ENCODE results near the gene EPB41L4A. TPM values are rescaled to one million over a fixed set of nuclear protein-coding genes. Genes with fewer than 3 reads are reported as not detected.

The EPB41L4A gene
- total and polyA plus RNA-seq, 9 donors: 3.3 to 9.1 (median 6.1) TPM

DNA sequence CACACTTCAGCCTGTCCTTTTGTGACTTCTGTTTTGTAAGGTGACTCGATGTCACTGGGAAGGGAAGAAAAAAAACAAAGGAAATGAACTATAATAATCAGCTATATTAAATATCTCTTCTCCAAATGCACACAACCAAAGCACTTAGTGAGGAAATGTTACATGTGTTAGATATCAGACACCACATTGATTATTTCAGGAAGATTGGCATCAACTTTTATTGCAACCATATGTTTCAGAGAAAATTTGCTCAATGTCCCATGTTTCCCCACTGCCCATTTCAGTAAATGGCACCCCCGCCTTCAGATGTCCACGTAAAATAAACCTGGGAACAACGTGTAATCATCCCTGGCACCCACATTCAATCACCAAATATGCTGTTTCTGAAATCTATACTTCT is 151.8 kb downstream of the EPB41L4A start:
- WGBS (ENCODE audit: insufficient coverage): 55% methylated on average over 3 of the region's 4 CpGs
- no peaks in the 10 kb centered on the region for H3K27me3 ChIP-seq (ENCODE audit: control insufficient read depth, insufficient read depth, low read length)

DNA sequence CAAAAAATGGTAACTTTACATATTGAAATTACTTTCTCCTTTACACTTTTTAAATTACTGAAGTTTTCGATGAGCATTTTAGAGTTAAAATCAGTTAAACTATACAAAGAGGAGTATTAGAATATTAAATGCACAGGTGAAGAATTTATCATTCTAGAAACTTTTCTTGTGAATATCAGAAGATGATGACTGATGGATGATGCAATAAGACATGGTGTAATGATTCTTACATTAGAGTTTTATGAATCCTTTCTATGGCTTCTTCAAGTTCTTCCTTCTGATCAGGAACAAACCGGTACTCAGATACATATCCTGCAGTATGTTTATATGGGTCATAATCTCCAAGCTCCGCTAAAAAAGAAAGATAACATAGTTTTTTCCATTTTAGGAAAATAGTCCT is 154.4 kb downstream of the EPB41L4A start:
- Histone ChIP-seq H3K27ac (ENCODE audit: low read length) (no peak overlapping the region), H3K4me1 (ENCODE audit: control insufficient read depth, insufficient read depth, low read length) (no peaks in the 10 kb centered on the region), H3K4me3 (ENCODE audit: low read length) (no peak overlapping the region), H3K9me3 (replicated peaks; ENCODE audit: control insufficient read depth, low read depth, low read length) (no peaks in the 10 kb centered on the region), H3K27me3 (ENCODE audit: control insufficient read depth, insufficient read depth, low read length) (no peaks in the 10 kb centered on the region), H3K36me3 (ENCODE audit: control insufficient read depth, insufficient read depth, low read length) (no peaks in the 10 kb centered on the region)
- no CpG with 5 or more reads among the region's 3 CpGs for WGBS (ENCODE audit: insufficient coverage)
- DNase-seq: no peak

More for the DNA sequence above, 151.8 kb downstream of the EPB41L4A start:
- Histone ChIP-seq H3K9me3 (replicated peaks; ENCODE audit: control insufficient read depth, low read depth, low read length) (no peaks in the 10 kb centered on the region), H3K4me3 (ENCODE audit: low read length) (no peak overlapping the region), H3K4me1 (ENCODE audit: control insufficient read depth, insufficient read depth, low read length) (no peaks in the 10 kb centered on the region), H3K27ac (ENCODE audit: low read length) (no peak overlapping the region), H3K36me3 (ENCODE audit: control insufficient read depth, insufficient read depth, low read length) (no peaks in the 10 kb centered on the region)
- no peak for DNase-seq

DNA sequence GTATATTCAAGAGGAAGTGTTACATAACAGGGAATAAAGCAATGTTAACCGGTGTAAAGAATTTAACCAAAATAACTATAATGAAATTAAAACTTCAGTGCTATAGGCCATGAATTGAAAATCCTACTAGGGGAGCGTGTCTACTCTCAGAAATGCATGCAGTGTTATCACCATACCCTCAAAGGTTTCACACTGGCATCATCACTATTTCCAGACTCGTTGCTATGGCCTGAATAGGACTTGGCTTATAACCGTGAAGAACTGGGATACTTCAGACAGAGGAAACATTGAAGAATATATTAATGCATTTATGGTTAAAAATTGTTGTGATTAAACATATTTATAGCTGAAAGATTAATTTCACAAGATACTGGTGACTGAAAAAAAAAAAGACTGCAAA is 154.9 kb downstream of the EPB41L4A start:
- H3K27me3 ChIP-seq (ENCODE audit: control insufficient read depth, insufficient read depth, low read length): no peaks in the 10 kb centered on the region
- no peaks in the 10 kb centered on the region for H3K9me3 ChIP-seq (replicated peaks; ENCODE audit: control insufficient read depth, low read depth, low read length)
- WGBS (ENCODE audit: insufficient coverage): 89% methylated on average over 1 of the region's 4 CpGs
- H3K36me3 ChIP-seq (ENCODE audit: control insufficient read depth, insufficient read depth, low read length): no peaks in the 10 kb centered on the region
- H3K27ac ChIP-seq (ENCODE audit: low read length): no peak overlapping the region
- no peaks in the 10 kb centered on the region for H3K4me1 ChIP-seq (ENCODE audit: control insufficient read depth, insufficient read depth, low read length)
- DNase-seq: no peak
- no peak overlapping the region for H3K4me3 ChIP-seq (ENCODE audit: low read length)

DNA sequence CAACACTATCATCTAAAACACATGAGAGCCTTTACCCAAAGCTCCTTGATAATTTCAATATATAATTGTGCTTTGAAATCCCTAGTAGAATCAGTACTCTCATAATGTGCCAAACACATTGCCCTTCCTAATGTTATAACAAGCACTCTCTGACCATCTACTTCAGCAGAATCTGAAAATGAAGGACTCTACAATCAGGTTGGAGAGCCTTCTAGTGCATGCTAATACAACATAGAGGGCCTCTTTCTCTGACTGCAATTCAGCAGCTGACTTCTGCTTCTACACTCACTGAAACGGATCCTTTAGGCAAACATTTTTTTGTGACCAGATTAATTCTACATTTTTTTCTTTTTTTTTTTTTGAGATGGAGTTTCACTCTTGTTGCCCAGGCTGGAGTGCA is 155.6 kb downstream of the EPB41L4A start:
- WGBS (ENCODE audit: insufficient coverage): no CpG with 5 or more reads among the region's 1 CpG
- Histone ChIP-seq H3K4me3 (ENCODE audit: low read length) (no peak overlapping the region), H3K4me1 (ENCODE audit: control insufficient read depth, insufficient read depth, low read length) (no peaks in the 10 kb centered on the region), H3K9me3 (replicated peaks; ENCODE audit: control insufficient read depth, low read depth, low read length) (no peaks in the 10 kb centered on the region), H3K36me3 (ENCODE audit: control insufficient read depth, insufficient read depth, low read length) (no peaks in the 10 kb centered on the region), H3K27ac (ENCODE audit: low read length) (no peak overlapping the region), H3K27me3 (ENCODE audit: control insufficient read depth, insufficient read depth, low read length) (no peaks in the 10 kb centered on the region)
- no peak for DNase-seq

DNA sequence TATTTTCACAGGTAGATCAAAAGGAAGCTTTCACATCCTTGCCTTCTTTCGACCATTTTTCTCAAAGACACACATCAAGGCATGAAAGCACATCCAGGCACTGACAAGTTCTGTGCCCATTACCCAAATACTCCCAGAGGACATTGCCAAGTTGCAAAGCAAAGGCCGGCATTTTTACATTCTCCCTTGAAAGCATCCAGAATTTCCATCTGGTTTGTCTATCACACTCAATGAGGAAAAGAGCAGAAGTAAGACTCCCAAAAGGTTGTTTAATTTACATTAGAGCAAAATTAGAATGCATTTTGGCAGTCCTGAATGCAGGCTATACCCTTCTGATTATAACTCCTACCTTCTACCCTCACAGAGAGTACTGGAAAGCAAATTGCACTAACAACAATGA is 160.5 kb downstream of the EPB41L4A start:
- no peak overlapping the region for H3K4me3 ChIP-seq (ENCODE audit: low read length)
- H3K27me3 ChIP-seq (ENCODE audit: control insufficient read depth, insufficient read depth, low read length): no peaks in the 10 kb centered on the region
- WGBS (ENCODE audit: insufficient coverage): no CpG with 5 or more reads among the region's 2 CpGs
- DNase-seq: peak; percentile 66
- no peaks in the 10 kb centered on the region for H3K4me1 ChIP-seq (ENCODE audit: control insufficient read depth, insufficient read depth, low read length)
- no peaks in the 10 kb centered on the region for H3K9me3 ChIP-seq (replicated peaks; ENCODE audit: control insufficient read depth, low read depth, low read length)
- H3K36me3 ChIP-seq (ENCODE audit: control insufficient read depth, insufficient read depth, low read length): no peaks in the 10 kb centered on the region
- H3K27ac ChIP-seq (ENCODE audit: low read length): no peak overlapping the region

DNA sequence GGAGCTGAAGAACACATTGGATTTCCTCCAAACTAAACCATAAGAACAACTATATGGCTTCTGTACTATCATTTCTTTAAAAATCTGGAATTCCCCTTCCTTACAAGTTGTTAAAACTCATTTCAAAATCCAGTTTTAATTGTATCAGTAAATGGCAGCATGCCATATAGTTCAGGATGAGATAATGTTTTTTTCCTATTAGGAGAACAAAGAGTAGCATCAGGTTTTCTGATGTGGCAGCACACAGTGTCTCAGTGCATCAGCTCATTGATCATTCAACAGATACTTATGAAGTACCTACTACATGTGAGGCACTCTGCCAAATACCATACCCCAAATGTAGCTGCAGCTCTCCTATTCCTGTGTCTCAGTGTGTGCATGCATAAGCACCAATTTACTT is 161.1 kb downstream of the EPB41L4A start:
- no peaks in the 10 kb centered on the region for H3K4me1 ChIP-seq (ENCODE audit: control insufficient read depth, insufficient read depth, low read length)
- H3K9me3 ChIP-seq (replicated peaks; ENCODE audit: control insufficient read depth, low read depth, low read length): no peaks in the 10 kb centered on the region
- no peaks in the 10 kb centered on the region for H3K36me3 ChIP-seq (ENCODE audit: control insufficient read depth, insufficient read depth, low read length)
- H3K27ac ChIP-seq (ENCODE audit: low read length): no peak overlapping the region
- no peaks in the 10 kb centered on the region for H3K27me3 ChIP-seq (ENCODE audit: control insufficient read depth, insufficient read depth, low read length)
- DNase-seq: no peak
- H3K4me3 ChIP-seq (ENCODE audit: low read length): no peak overlapping the region

DNA sequence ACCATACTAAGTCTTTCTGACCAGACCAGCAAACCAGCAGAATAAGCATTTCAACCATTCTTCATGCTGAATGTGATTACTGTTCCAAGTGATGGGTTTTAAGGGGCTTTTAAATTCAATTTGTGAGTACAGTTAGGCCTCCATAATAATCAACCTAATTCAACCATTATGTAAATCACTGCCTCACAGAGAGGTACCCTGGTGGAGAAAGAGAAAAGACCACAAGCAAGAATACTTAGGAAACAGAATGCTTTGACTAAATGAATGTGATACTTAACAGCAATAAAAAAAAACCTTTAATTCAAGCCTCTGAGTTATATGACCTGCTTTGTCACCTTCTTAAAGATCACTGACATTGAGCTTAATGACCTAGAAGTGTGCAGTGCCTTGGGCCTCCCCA is 162.1 kb downstream of the EPB41L4A start:
- Histone ChIP-seq H3K36me3 (ENCODE audit: control insufficient read depth, insufficient read depth, low read length) (no peaks in the 10 kb centered on the region), H3K9me3 (replicated peaks; ENCODE audit: control insufficient read depth, low read depth, low read length) (no peaks in the 10 kb centered on the region), H3K4me3 (ENCODE audit: low read length) (no peak overlapping the region), H3K4me1 (ENCODE audit: control insufficient read depth, insufficient read depth, low read length) (no peaks in the 10 kb centered on the region), H3K27ac (ENCODE audit: low read length) (no peak overlapping the region), H3K27me3 (ENCODE audit: control insufficient read depth, insufficient read depth, low read length) (no peaks in the 10 kb centered on the region)
- no peak for DNase-seq

DNA sequence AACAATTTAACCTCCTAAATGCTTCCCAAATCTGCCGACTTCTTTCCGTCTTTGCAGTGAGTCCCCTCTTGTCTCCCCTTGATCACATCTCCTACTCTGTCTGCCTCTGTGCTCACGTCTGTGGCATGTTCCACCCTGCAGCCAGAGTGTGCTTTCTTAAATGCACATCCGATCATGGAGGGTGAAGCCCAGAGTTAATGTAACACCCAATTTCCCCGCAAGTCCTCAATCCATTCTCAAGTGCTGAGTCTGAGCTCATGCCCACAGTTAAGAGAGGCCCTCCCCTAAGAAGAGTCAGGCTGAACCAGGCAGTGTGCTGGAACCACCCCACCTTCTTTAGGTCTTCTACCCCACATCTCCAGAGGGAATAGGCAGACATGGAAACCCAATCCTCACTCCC is 164.8 kb downstream of the EPB41L4A start:
- H3K4me1 ChIP-seq (ENCODE audit: control insufficient read depth, insufficient read depth, low read length): no peaks in the 10 kb centered on the region
- no peaks in the 10 kb centered on the region for H3K27me3 ChIP-seq (ENCODE audit: control insufficient read depth, insufficient read depth, low read length)
- no peak for DNase-seq
- H3K9me3 ChIP-seq (replicated peaks; ENCODE audit: control insufficient read depth, low read depth, low read length): no peaks in the 10 kb centered on the region
- H3K27ac ChIP-seq (ENCODE audit: low read length): peak overlapping the region; percentile 35
- WGBS (ENCODE audit: insufficient coverage): 45% methylated on average over 5 of the region's 5 CpGs
- no peaks in the 10 kb centered on the region for H3K36me3 ChIP-seq (ENCODE audit: control insufficient read depth, insufficient read depth, low read length)
- no peak overlapping the region for H3K4me3 ChIP-seq (ENCODE audit: low read length)

- Histone ChIP-seq H3K27me3 (ENCODE audit: control insufficient read depth, insufficient read depth, low read length) (no peaks in the 10 kb centered on the region), H3K4me3 (ENCODE audit: low read length) (no peak overlapping the region), H3K9me3 (replicated peaks; ENCODE audit: control insufficient read depth, low read depth, low read length) (no peaks in the 10 kb centered on the region), H3K27ac (ENCODE audit: low read length) (peak overlapping the region; percentile 35), H3K4me1 (ENCODE audit: control insufficient read depth, insufficient read depth, low read length) (peaks cover under 1% of the 10 kb centered on the region), H3K36me3 (ENCODE audit: control insufficient read depth, insufficient read depth, low read length) (no peaks in the 10 kb centered on the region)
- peak; percentile 84 for DNase-seq
- no CpG with 5 or more reads among the region's 9 CpGs for WGBS (ENCODE audit: insufficient coverage)
These were observed 165.4 kb downstream of the EPB41L4A start for GRCh38 chr5:112253478-112254250.

DNA sequence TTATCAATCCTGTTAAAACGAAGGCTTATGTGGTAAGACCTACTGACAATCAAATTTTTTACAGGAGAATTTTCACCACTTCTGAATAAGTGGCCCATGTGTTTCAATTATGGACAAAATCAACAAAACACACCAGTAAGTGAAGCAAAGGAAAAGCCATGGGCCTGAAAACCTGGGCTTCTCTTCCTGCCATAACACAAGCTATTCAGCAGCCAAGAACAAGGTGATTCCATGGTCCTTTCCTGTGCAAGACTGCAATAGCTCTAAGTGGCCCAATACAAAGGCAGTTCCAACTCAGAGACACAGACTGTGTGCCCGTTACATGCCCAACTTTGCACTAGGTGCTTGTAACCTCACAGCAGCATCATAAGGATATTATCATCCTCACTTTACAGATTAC is 168.5 kb downstream of the EPB41L4A start:
- Histone ChIP-seq H3K27me3 (ENCODE audit: control insufficient read depth, insufficient read depth, low read length) (no peaks in the 10 kb centered on the region), H3K4me3 (ENCODE audit: low read length) (no peak overlapping the region), H3K27ac (ENCODE audit: low read length) (no peak overlapping the region), H3K9me3 (replicated peaks; ENCODE audit: control insufficient read depth, low read depth, low read length) (no peaks in the 10 kb centered on the region), H3K36me3 (ENCODE audit: control insufficient read depth, insufficient read depth, low read length) (no peaks in the 10 kb centered on the region), H3K4me1 (ENCODE audit: control insufficient read depth, insufficient read depth, low read length) (peaks cover 2% of the 10 kb centered on the region)
- no CpG with 5 or more reads among the region's 2 CpGs for WGBS (ENCODE audit: insufficient coverage)
- no peak for DNase-seq

DNA sequence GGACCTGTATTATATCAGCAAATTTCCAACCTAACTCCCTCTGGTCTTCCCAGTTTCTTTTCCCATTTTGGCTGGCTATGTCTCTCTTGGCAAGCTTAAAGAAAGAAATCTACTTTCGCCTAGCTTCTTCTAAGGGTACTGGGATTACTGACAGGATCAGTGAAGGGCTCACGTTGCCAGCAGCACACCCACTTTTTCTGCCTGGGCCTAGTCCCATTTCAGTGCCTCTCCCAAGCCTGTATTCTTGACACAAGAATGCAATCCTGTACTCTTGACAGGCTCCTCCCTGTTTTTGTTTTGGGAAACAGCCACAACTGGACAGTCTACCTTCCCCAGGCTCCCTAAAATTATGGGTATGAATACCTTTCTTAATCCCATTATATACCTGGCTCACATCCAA is 170.5 kb downstream of the EPB41L4A start:
- Histone ChIP-seq H3K9me3 (replicated peaks; ENCODE audit: control insufficient read depth, low read depth, low read length) (no peaks in the 10 kb centered on the region), H3K4me3 (ENCODE audit: low read length) (no peak overlapping the region), H3K27ac (ENCODE audit: low read length) (no peak overlapping the region), H3K4me1 (ENCODE audit: control insufficient read depth, insufficient read depth, low read length) (peaks cover 2% of the 10 kb centered on the region), H3K36me3 (ENCODE audit: control insufficient read depth, insufficient read depth, low read length) (no peaks in the 10 kb centered on the region), H3K27me3 (ENCODE audit: control insufficient read depth, insufficient read depth, low read length) (no peaks in the 10 kb centered on the region)
- WGBS (ENCODE audit: insufficient coverage): 55% methylated on average over 2 of the region's 2 CpGs
- DNase-seq: no peak
